Parathyroid adenoma (tissue), 2 donors: Measurements from ENCODE around the gene ZNF232.
A peak's percentile ranks its signal among the peaks of the same experiment; 100 is the strongest.
"Not testable (repeated sequence)": the region's sequence is repeated elsewhere in the genome, so short reads cannot be mapped to it uniquely, and the experiment has no call there.

Experiments used
- H2AFZ ChIP-seq: fragments of 300-600 bp; sonication (generic); one replicate; pipeline ENCODE4 v1.7.0; 2017; ENCODE audit warnings: antibody characterized with exemption, mild to moderate bottlenecking
- H3K27ac ChIP-seq: fragments of 300-600 bp; sonication (generic); one replicate; pipeline ENCODE4 v1.7.0; 2017
- H3K27me3 ChIP-seq: fragments of 300-600 bp; sonication (generic); one replicate; pipeline ENCODE4 v1.7.0; 2017; ENCODE audit warnings: low read length; ENCODE audit not compliant: control insufficient read depth, insufficient read depth
- H3K36me3 ChIP-seq: fragments of 300-600 bp; sonication (generic); one replicate; pipeline ENCODE4 v1.7.0; 2017; ENCODE audit warnings: low read length; ENCODE audit not compliant: control insufficient read depth, insufficient read depth
- H3K4me1 ChIP-seq: fragments of 300-600 bp; sonication (generic); one replicate; pipeline ENCODE4 v1.7.0; 2017; ENCODE audit warnings: control low read depth
- H3K4me2 ChIP-seq: fragments of 300-600 bp; sonication (generic); one replicate; pipeline ENCODE4 v1.7.0; 2017; ENCODE audit warnings: low read length
- H3K4me3 ChIP-seq: fragments of 300-600 bp; sonication (generic); one replicate; pipeline ENCODE4 v1.7.0; 2017; ENCODE audit warnings: low read depth, low read length
- H3K79me2 ChIP-seq: fragments of 300-600 bp; sonication (generic); one replicate; pipeline ENCODE4 v1.7.0; 2017; ENCODE audit warnings: control low read depth
- H3K9ac ChIP-seq: fragments of 300-600 bp; sonication (generic); one replicate; pipeline ENCODE4 v1.7.0; 2017; ENCODE audit warnings: mild to moderate bottlenecking
- H3K9me3 ChIP-seq: fragments of 300-600 bp; sonication (generic); one replicate; pipeline ENCODE4 v1.7.0; 2017; ENCODE audit warnings: low read length; ENCODE audit not compliant: control insufficient read depth
- TF ChIP-seq, protein P1 (sequence below): fragments of 300-600 bp; sonication (generic); IDR thresholded peaks from one replicate; pipeline ENCODE4 v1.7.0; 2017; ENCODE audit warnings: antibody characterized with exemption, mild to moderate bottlenecking
- donor health status: primary hyperparathyroidism.

The ZNF232 gene

DNA sequence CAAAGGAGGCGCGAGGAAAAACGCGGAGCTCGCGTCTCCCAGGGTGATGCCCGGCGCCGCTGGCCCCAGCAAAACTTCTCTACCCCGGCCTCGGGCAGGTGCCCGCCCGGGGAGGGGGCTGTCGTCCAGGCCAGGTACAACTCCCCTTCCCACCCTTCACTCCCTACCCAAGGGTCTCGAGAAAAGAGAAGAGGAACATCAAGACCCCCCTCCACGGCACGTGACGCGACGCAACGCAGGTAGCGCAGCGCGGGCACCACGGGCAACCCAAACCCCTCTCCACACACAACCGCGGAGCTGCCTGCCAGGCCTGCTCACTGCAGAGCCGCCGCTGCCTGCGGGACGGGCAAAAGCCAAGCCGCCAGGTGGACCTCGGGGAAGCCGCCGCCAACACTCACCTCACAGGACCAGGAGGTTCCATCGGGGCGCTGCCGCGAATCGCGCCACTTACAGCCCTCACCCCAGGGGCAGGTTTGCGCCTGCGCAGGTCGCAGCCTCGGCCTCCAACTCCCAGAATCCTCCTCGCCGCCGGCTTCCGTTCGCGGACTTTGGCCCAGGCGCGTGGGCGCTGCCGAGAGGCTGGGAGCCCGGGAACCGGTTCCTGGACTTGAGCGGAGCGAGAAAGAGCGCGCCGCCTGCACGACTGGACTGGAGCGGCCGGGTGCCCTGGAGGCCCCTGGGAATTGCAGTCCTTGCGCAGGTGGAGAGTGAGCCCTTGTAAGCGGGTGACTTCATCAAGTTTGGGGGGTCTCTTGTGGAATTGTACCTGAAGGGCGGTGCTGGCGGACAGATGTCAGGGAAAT is at the start of gene ZNF232:
Gene ZNF232, minus strand, starts transcription at position 477 of the 803 bp plus-strand sequence. Its CDS starts 56 bp downstream, at position 421.
- H3K4me3 ChIP-seq = peak within 1 kb of the TSS; percentile 97
- H3K4me2 ChIP-seq = peak within 1 kb of the TSS; percentile 100
- TF ChIP-seq, protein P1, sequence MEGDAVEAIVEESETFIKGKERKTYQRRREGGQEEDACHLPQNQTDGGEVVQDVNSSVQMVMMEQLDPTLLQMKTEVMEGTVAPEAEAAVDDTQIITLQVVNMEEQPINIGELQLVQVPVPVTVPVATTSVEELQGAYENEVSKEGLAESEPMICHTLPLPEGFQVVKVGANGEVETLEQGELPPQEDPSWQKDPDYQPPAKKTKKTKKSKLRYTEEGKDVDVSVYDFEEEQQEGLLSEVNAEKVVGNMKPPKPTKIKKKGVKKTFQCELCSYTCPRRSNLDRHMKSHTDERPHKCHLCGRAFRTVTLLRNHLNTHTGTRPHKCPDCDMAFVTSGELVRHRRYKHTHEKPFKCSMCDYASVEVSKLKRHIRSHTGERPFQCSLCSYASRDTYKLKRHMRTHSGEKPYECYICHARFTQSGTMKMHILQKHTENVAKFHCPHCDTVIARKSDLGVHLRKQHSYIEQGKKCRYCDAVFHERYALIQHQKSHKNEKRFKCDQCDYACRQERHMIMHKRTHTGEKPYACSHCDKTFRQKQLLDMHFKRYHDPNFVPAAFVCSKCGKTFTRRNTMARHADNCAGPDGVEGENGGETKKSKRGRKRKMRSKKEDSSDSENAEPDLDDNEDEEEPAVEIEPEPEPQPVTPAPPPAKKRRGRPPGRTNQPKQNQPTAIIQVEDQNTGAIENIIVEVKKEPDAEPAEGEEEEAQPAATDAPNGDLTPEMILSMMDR = no peak
- H3K36me3 ChIP-seq = no peaks in the 10 kb centered on the region
- no peak within 1 kb of the TSS for H3K9ac ChIP-seq
- peaks cover 7% of the 10 kb centered on the region for H3K27me3 ChIP-seq
- H3K9me3 ChIP-seq = no peaks in the 10 kb centered on the region
- no peaks in the 10 kb centered on the region for H3K4me1 ChIP-seq
- H2AFZ ChIP-seq = peak within 1 kb of the TSS; percentile 77
- no peaks in the 10 kb centered on the region for H3K79me2 ChIP-seq
- peak within 1 kb of the TSS; percentile 54 for H3K27ac ChIP-seq

DNA sequence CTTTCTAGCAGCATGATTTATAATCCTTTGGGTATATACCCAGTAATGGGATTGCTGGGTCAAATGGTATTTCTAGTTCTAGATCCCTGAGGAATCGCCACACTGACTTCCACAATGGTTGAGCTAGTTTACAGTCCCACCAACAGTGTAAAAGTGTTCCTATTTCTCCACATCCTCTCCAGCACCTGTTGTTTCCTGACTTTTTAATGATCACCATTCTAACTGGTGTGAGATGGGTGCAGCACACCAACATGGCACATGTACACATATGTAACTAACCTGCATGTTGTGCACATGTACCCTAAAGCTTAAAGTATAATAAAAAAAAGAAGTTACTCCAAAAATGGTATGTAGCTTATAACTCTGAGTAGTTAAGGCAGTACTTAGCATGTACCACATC is 49.0 kb upstream of the ZNF232 start:
- not testable (repeated sequence) for H3K4me3 ChIP-seq, H2AFZ ChIP-seq, H3K4me1 ChIP-seq, H3K79me2 ChIP-seq, H3K9ac ChIP-seq, H3K4me2 ChIP-seq, H3K9me3 ChIP-seq, H3K36me3 ChIP-seq, H3K27ac ChIP-seq, H3K27me3 ChIP-seq

DNA sequence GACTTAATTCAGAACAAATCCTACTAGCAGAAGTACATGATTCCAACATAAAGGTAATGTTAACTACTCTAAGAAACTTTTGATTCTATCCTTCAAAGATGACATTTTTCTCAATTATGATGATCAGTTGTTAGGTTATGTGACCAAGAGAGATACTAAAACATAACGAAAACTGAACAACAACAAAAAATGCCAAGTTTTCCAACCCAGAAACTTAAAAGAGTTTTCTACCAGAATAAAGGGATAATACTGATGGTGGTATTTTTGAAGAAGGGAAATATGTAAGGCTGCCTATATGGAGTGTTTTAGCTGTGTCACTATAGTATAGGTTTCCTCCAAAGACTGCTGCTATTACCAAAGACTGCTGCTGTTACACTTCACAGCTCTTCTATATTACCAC is 34.4 kb upstream of the ZNF232 start:
- not testable (repeated sequence) for H3K9me3 ChIP-seq, H3K27me3 ChIP-seq, H3K27ac ChIP-seq

DNA sequence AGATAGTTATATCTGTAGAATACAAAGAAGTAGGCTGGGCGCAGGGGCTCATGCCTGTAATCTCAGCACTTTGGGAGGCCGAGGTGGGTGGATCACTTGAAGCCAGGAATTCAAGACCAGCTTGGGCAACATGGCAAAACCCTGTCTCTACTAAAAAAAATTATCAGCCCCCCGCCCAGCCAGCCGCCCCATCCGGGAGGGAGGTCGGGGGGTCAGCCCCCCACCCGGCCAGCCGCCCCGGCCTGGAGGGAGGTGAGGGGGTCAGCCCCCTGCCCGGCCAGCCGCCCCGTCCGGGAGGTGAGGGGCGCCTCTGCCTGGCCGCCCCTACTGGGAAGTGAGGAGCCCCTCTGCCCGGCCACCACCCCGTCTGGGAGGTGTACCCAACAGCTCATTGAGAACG is 31.2 kb upstream of the ZNF232 start:
- H3K4me1 ChIP-seq, H3K4me3 ChIP-seq, H3K9me3 ChIP-seq, H3K27ac ChIP-seq, H3K27me3 ChIP-seq, H3K9ac ChIP-seq, H2AFZ ChIP-seq, H3K79me2 ChIP-seq, H3K36me3 ChIP-seq, H3K4me2 ChIP-seq: not testable (repeated sequence)

More for the DNA sequence above, 34.4 kb upstream of the ZNF232 start:
- H3K4me1 ChIP-seq, H3K36me3 ChIP-seq, H3K4me2 ChIP-seq, H3K4me3 ChIP-seq, H2AFZ ChIP-seq, H3K9ac ChIP-seq, H3K79me2 ChIP-seq: not testable (repeated sequence)

DNA sequence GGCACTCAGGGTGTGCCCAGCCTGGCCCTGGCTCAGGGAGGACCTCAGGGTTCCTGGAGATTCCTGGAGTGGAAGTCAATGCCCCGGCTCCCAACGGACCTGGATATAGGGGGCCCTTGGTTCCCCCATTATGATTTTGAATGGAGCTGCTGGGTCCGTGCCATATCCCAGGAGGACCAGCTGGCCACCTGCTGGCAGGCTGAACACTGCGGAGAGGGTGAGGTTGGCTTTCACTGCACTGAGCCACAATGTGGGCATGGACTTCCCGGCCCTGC is 27.7 kb upstream of the ZNF232 start:
- Histone ChIP-seq H3K79me2 (no peaks in the 10 kb centered on the region), H3K4me3 (no peak overlapping the region), H3K4me2 (no peak overlapping the region), H3K4me1 (no peaks in the 10 kb centered on the region), H3K9ac (no peak overlapping the region), H3K27me3 (no peaks in the 10 kb centered on the region), H2AFZ (no peak overlapping the region), H3K27ac (no peak overlapping the region), H3K36me3 (no peaks in the 10 kb centered on the region), H3K9me3 (no peaks in the 10 kb centered on the region)
- TF ChIP-seq, protein P1 = no peak

DNA sequence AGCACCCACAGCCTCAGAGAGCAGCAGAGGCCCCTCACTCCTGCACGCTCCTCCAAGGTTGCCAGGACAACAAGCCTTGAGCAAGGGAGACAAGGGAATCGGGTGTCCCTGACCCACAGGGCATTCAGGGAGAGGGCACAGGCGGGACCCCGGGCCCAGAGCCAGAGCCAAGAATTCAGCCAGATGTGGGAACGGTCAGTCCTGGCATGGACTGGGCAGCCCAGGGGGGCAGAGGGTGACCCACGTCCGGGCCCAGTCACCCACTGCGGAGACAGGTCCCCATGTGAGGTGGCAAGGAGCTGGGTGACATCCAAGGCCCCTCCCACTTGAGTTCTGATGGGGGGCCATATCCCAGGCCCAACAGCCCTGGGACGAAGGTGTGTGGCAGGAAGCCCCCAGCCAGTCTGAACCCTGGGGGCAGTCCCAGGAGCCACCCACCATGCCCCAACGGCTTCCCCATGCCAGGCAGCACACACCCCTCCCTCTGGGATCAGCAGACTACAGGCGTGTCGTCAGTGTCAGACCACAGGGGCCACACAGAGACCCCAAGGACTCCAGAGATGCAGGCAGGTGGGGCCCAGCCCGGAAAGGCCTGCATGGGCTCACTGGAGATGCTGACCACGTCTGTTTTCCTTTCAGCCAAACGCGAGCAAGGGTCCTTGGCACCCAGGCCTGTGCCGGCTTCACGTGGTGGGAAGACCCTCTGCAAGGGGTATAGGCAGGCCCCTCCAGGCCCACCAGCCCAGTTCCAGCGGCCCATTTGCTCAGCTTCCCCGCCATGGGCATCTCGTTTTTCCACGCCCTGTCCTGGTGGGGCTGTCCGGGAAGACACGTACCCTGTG is 27.2 kb upstream of the ZNF232 start:
- Histone ChIP-seq H3K79me2 (no peaks in the 10 kb centered on the region), H3K36me3 (no peaks in the 10 kb centered on the region), H3K4me3 (no peak overlapping the region), H2AFZ (no peak overlapping the region), H3K4me1 (no peaks in the 10 kb centered on the region), H3K27ac (no peak overlapping the region), H3K27me3 (no peaks in the 10 kb centered on the region), H3K9ac (no peak overlapping the region), H3K9me3 (no peaks in the 10 kb centered on the region), H3K4me2 (no peak overlapping the region)
- TF ChIP-seq, protein P1 = no peak

DNA sequence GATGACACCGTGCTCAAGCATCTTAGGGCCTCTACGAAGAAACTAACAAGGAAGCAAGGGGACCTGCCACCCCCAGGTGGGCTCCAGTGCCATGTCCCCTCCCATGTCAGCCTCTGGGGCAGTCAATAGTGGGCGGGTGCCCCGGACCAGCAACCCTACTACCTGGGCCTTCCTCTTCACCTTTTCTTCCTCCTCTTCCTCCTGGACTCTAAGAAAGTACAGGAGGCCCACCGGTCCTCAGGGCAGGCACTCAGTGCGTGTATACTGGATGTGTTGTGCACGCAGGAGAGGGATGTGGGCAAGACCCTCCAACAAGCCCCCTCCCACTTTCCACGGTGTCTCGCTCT is 26.5 kb upstream of the ZNF232 start:
- not testable (repeated sequence) for H2AFZ ChIP-seq, H3K4me2 ChIP-seq, H3K36me3 ChIP-seq, H3K27ac ChIP-seq, H3K4me1 ChIP-seq, H3K9ac ChIP-seq, H3K27me3 ChIP-seq, H3K79me2 ChIP-seq, H3K9me3 ChIP-seq, H3K4me3 ChIP-seq

DNA sequence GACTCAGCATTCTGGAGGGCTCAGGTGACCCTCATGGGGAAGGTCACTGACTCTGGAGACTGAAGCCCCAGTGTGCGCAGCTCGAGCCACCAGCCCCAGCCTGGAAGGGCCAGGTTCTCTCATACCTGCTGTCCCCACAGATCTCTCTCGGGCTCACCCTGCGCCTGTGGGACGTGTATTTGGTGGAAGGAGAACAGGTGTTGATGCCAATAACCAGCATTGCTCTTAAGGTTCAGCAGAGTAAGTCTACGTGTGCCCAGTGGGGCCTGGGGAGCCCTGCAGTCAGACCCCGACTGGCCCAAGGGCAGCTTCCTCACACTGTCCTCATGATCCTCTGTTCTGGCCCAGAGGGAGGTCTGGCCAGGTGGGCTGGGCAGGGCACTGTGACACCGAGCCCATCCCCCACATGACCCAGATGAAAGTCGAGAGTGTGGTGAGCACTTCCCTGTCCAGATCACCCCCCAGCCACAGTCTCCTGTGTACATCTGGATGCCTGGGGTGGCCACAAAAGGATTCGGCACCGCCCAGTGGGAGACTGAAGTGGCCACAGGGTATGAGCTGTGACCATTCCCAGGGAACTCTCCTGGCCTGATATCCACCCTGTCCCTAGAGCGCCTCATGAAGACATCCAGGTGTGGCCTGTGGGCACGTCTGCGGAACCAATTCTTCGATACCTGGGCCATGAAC is 26.0 kb upstream of the ZNF232 start:
- not testable (repeated sequence) for H2AFZ ChIP-seq, H3K9ac ChIP-seq

More for the DNA sequence above, 26.0 kb upstream of the ZNF232 start:
- H3K27ac ChIP-seq, H3K79me2 ChIP-seq, H3K27me3 ChIP-seq, H3K4me3 ChIP-seq, H3K9me3 ChIP-seq, H3K36me3 ChIP-seq, H3K4me2 ChIP-seq, H3K4me1 ChIP-seq: not testable (repeated sequence)
